HCT116 (cell line): ENCODE data around the gene ZER1. TPM values are rescaled to one million over a fixed set of nuclear protein-coding genes. Genes with fewer than 3 reads are reported as not detected.
"Not testable (repeated sequence)": the region's sequence is repeated elsewhere in the genome, so short reads cannot be mapped to it uniquely, and the experiment has no call there.

Source experiments
- ATAC-seq: fragments of 200-7000 bp; cut with Tn5 transposase; 2 replicates; pipeline ENCODE4 v1.9.1; 2020; ENCODE audit warnings: mild to moderate bottlenecking, moderate library complexity
- BruUV-seq: library from RNA; stranded (reverse); fragments of 400-500 nt; replicated peaks from 2 replicates; lab custom pipeline; 2021; lab: Mats Ljungman, UMichigan
- CTCF ChIA-PET: fragments of 300-600 bp; sonication (Branson Sonifier 250); formaldehyde crosslinking; loops from one replicate; lab custom pipeline; 2021; ENCODE audit warnings: antibody characterized with exemption; lab: Charles Lee
- POLR2A ChIA-PET: fragments of 300-600, 350-600 bp; sonication (Branson Sonifier 250); formaldehyde crosslinking; loops from one replicate; lab custom pipeline; 2021; ENCODE audit warnings: antibody characterized with exemption; lab: Charles Lee
- RAD21 ChIA-PET, 2 experiments: fragments of 300-600 bp; sonication (Branson Sonifier 250); formaldehyde crosslinking; loops; one replicate each; lab custom pipeline; 2023; ENCODE audit warnings: low total read pairs in 2 of 2; ENCODE audit not compliant: uncharacterized antibody in 2 of 2, unreplicated experiment in 2 of 2, low non-redundant PET in 1 of 2; lab: Charles Lee
- DNase-seq: peaks from one replicate; pipeline ENCODE4 v3.0.0-alpha.2; 2010; ENCODE audit warnings: low read depth, low spot score
- H2AFZ ChIP-seq: fragments of 200-600 bp; shearing (Covaris generic), sonication (generic); 2 replicates; pipeline ENCODE4 v1.6.1; 2017; ENCODE audit warnings: low read depth, mixed run types, mixed read lengths, antibody characterized with exemption, low read length; ENCODE audit not compliant: poor library complexity, severe bottlenecking
- H3K27ac ChIP-seq: 2 replicates; pipeline ENCODE4 v1.5.1; 2012; ENCODE audit warnings: low read depth, low read length
- H3K27me3 ChIP-seq: fragments of 200-600 bp; sonication (generic); 2 replicates; pipeline ENCODE4 v1.6.1; 2016; ENCODE audit warnings: mixed run types, low read length, mixed read lengths; ENCODE audit not compliant: insufficient read depth
- H3K36me3 ChIP-seq, 2 experiments: fragments of 200-500 bp in 1 of 2; fragments of 200-600 bp in 1 of 2; sonication (Bioruptor generic) in 1 of 2; sonication (generic) in 1 of 2; 2 replicates each; pipeline versions ENCODE4 v1.5.1 to v1.6.1; 2014 to 2016; ENCODE audit warnings: low read length in 2 of 2, inconsistent platforms in 1 of 2, mixed read lengths in 1 of 2, mixed run types in 1 of 2; ENCODE audit not compliant: insufficient read depth in 2 of 2, control insufficient read depth in 1 of 2
- H3K4me1 ChIP-seq, 2 experiments: fragments of 200-600 bp in 1 of 2; sonication (generic) in 1 of 2; 2 replicates each; pipeline versions ENCODE4 v1.5.1 to v1.6.1; 2012 to 2017; ENCODE audit warnings: low read length in 2 of 2, inconsistent platforms in 1 of 2, mild to moderate bottlenecking in 1 of 2, mixed read lengths in 1 of 2, mixed run types in 1 of 2, moderate library complexity in 1 of 2; ENCODE audit not compliant: insufficient read depth in 2 of 2, control insufficient read depth in 1 of 2
- H3K4me2 ChIP-seq: fragments of 200-600 bp; sonication (generic); 2 replicates; pipeline ENCODE4 v1.6.1; 2017; ENCODE audit warnings: mixed run types, low read length, mixed read lengths
- H3K4me3 ChIP-seq, 2 experiments: fragments of 200-600 bp in 1 of 2; sonication (generic) in 1 of 2; replicated peaks in 1 of 2; 2 replicates each; pipeline ENCODE4 v1.5.1; 2011 to 2016; ENCODE audit warnings: low read length in 2 of 2, control low read depth in 1 of 2, low read depth in 1 of 2, mild to moderate bottlenecking in 1 of 2, mixed read lengths in 1 of 2, mixed run types in 1 of 2
- H3K79me2 ChIP-seq: fragments of 200-600 bp; sonication (generic); 2 replicates; pipeline ENCODE4 v1.6.1; 2017; ENCODE audit warnings: mild to moderate bottlenecking, mixed run types, low read length, moderate library complexity, mixed read lengths; ENCODE audit not compliant: insufficient read depth
- H3K9ac ChIP-seq: fragments of 200-600 bp; sonication (generic); 2 replicates; pipeline ENCODE4 v1.6.1; 2016; ENCODE audit warnings: low read length, mixed read lengths
- H3K9me2 ChIP-seq: fragments of 200-600 bp; sonication (generic), shearing (Covaris generic); 2 replicates; pipeline ENCODE4 v1.6.1; 2017; ENCODE audit warnings: mixed run types, mild to moderate bottlenecking, moderate library complexity; ENCODE audit not compliant: insufficient read depth
- H3K9me3 ChIP-seq, 2 experiments: fragments of 200-500 bp in 1 of 2; fragments of 200-600 bp in 1 of 2; sonication (Bioruptor generic) in 1 of 2; sonication (generic) in 1 of 2; 2 replicates each; pipeline ENCODE4 v1.6.1; 2014 to 2017; ENCODE audit warnings: low read length in 2 of 2, mixed read lengths in 2 of 2, inconsistent platforms in 1 of 2, low read depth in 1 of 2, mild to moderate bottlenecking in 1 of 2, mixed run types in 1 of 2, moderate library complexity in 1 of 2; ENCODE audit not compliant: control insufficient read depth in 1 of 2, insufficient read depth in 1 of 2
- H4K20me1 ChIP-seq: fragments of 200-600 bp; sonication (generic), shearing (Covaris generic); 2 replicates; pipeline ENCODE4 v1.6.1; 2017; ENCODE audit warnings: mixed run types, mild to moderate bottlenecking, moderate library complexity; ENCODE audit not compliant: insufficient read depth
- FOSL1 ChIP-seq: IDR thresholded peaks from 2 replicates; pipeline ENCODE4 v1.6.1; 2012; ENCODE audit warnings: low read depth
- POLR2AphosphoS5 ChIP-seq: IDR thresholded peaks from 2 replicates; pipeline ENCODE4 v1.6.1; 2011; ENCODE audit warnings: mild to moderate bottlenecking, low read depth, low read length, moderate library complexity
- REST ChIP-seq: IDR thresholded peaks from 2 replicates; pipeline ENCODE4 v1.6.1; 2012; ENCODE audit warnings: low read depth
- YY1 ChIP-seq: IDR thresholded peaks from 2 replicates; pipeline ENCODE4 v1.6.1; 2011; ENCODE audit warnings: low read length, low read depth, moderate library complexity, mild to moderate bottlenecking; ENCODE audit not compliant: insufficient replicate concordance; ENCODE audit errors: extremely low read depth
- intact Hi-C: fragments of 100-400 bp; cut with micrococcal nuclease; formaldehyde crosslinking; loops from 2 replicates; pipeline ENCODE4 v1.10.0; 2022
- total RNA-seq: library from RNA; stranded (reverse); gene quantifications from one replicate; pipeline ENCODE4 v1.2.1, GENCODE V29; 2021; ENCODE audit not compliant: unreplicated experiment

Gene ZER1
- total RNA-seq, 1 experiment from 2014 or later = 18.0 TPM

GRCh38 chr9:128781187-128782070, 9.7 kb upstream of the ZER1 start:
- no peaks in the 10 kb centered on the region for H3K9me2 ChIP-seq
- H3K4me3 ChIP-seq = no peak overlapping the region
- ChIA-PET RAD21 (no interaction called here), CTCF (no interaction called here), POLR2A (interaction anchor here (1.5 kb wide), 1 partner anchor 9 kb away, joined by 4 read pairs; no protein-coding TSS in a partner anchor)
- no peak for ATAC-seq
- no peak overlapping the region for H2AFZ ChIP-seq
- H3K79me2 ChIP-seq = no peaks in the 10 kb centered on the region
- DNase-seq = no peak
- H3K36me3 ChIP-seq = no peaks in the 10 kb centered on the region
- peaks cover 2 to 4% of the 10 kb centered on the region in 2 experiments; a peak in 2 of 4 replicates for H3K9me3 ChIP-seq
- intact Hi-C loops = no loop called here
- no peak overlapping the region for H3K4me2 ChIP-seq
- TF ChIP-seq POLR2AphosphoS5 (no peak), REST (no peak), YY1 (no peak), FOSL1 (no peak)
- BruUV-seq = no TSS peak
- no peak overlapping the region for H3K27ac ChIP-seq
- H3K27me3 ChIP-seq = no peaks in the 10 kb centered on the region
- H3K4me1 ChIP-seq = peaks cover 3 to 11% of the 10 kb centered on the region in 2 experiments; a peak in 2 of 4 replicates
- H4K20me1 ChIP-seq = no peaks in the 10 kb centered on the region
- no peak overlapping the region for H3K9ac ChIP-seq

DNA sequence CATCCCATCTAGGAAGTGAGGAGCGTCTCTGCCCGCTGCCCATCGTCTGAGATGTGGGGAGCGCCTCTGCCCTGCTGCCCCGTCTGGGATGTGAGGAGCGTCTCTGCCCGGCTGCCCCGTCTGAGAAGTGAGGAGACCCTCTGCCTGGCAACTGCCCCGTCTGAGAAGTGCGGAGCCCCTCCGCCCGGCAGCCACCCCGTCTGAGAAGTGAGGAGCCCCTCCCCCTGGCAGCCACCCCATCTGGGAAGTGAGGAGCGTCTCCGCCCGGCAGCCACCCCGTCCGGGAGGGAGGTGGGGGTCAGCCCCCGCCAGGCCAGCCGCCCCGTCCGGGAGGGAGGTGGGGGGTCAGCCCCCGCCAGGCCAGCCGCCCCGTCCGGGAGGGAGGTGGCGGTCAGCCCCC, 8.4 kb upstream of the ZER1 start:
- H4K20me1 ChIP-seq, intact Hi-C loops, H3K27ac ChIP-seq, H3K27me3 ChIP-seq, CTCF ChIA-PET, H3K4me3 ChIP-seq, H3K79me2 ChIP-seq, H3K4me1 ChIP-seq, H3K4me2 ChIP-seq, BruUV-seq, ATAC-seq, H3K36me3 ChIP-seq, POLR2A ChIA-PET, DNase-seq, H2AFZ ChIP-seq, RAD21 ChIA-PET, H3K9me3 ChIP-seq, H3K9me2 ChIP-seq, H3K9ac ChIP-seq: not testable (repeated sequence)
